ENCODE data around the gene GATB. TPM values are rescaled to one million over a fixed set of nuclear protein-coding genes. Genes with fewer than 3 reads are reported as not detected.

GATB gene
- total and polyA plus RNA-seq, 10 of the 15 experiments (the other 5 are each of a cell fraction or from before 2014, with no cell fraction given) = 20.5 to 37.3 (median 30.5) TPM

DNA sequence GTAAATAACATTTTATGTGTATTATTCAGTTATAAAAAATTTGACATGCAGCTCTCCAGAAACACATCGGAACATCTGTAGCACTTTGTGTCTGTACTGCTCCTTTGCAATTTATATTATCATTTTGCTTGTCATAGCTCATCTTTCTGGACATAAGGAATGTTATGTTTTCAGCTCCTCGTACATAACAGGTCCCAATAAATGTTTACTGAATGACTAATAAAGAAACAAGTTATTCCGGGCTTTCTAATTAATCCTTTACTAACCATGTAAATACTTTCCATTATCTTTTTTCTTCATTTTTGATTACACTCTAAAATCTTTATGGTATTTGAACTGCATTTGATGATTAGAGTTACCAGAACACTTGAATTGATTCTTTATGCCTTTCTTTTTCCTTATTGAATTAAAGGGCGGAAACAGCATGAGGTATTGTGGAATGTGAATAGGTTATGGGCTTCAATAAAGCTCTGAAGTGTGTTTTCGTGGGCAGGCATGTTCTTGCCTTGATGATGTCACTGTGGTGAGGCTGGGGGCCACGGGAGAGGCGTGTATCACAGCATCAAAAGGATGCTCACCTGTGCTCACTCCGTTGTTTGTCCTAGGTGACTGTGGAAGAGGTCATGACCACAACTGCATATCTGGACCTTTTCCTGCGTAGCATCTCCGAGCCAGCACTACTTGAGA lies 131.6 kb downstream of the GATB start:
- no peaks in the 10 kb centered on the region; a peak in 3 of 4 replicates for H3K27me3 ChIP-seq (replicated peaks in 1 of 2; ENCODE audit: control insufficient read depth in 2 of 2, insufficient read depth in 2 of 2, low read length in 1 of 2)
- no TSS peak for BruUV-seq (replicated peaks)
- H4K20me1 ChIP-seq (ENCODE audit: control insufficient read depth, insufficient read depth) = no peaks in the 10 kb centered on the region
- H3K36me3 ChIP-seq (ENCODE audit: control insufficient read depth in 2 of 2, insufficient read depth in 2 of 2, low read length in 1 of 2) = no peaks in the 10 kb centered on the region
- ChIA-PET CTCF (interaction anchor here (0.9 kb wide), 1 partner anchor 123 kb away, joined by 3 read pairs; no protein-coding TSS in a partner anchor), RAD21 (ENCODE audit: unreplicated experiment) (no interaction called here), POLR2A (no interaction called here), SMC1A (ENCODE audit: uncharacterized antibody, unreplicated experiment) (interaction anchor here (1.7 kb wide), 1 partner anchor 11 kb away, joined by 8 read pairs; no protein-coding TSS in a partner anchor)
- whole genome bisulfite sequencing (ENCODE audit: insufficient coverage, insufficient replicate concordance, low lambda C conversion rate, missing lambda C conversion rate) = 22% methylated on average over 10 of the region's 10 CpGs
- no peak overlapping the region for H3K27ac ChIP-seq (ENCODE audit: control insufficient read depth, insufficient read depth)
- H2AFZ ChIP-seq (ENCODE audit: control insufficient read depth, low read depth, low read length) = no peak overlapping the region
- ATAC-seq = no peak
- no peak for DNase-seq (ENCODE audit: low read depth, low spot score)
- no peaks in the 10 kb centered on the region for H3K4me1 ChIP-seq (ENCODE audit: control insufficient read depth, insufficient read depth, low read length)
- in situ Hi-C loops (cut with MboI) = no loop called here
- no peak overlapping the region for H3K9ac ChIP-seq (ENCODE audit: control insufficient read depth, insufficient read depth, low read length)
- no peak overlapping the region for H3K4me2 ChIP-seq (ENCODE audit: control insufficient read depth, insufficient read depth)
- FAIRE-seq = no peak
- H3K9me3 ChIP-seq (replicated peaks; ENCODE audit: control insufficient read depth, insufficient read depth, low read length) = no peaks in the 10 kb centered on the region
- H3K4me3 ChIP-seq = no peak overlapping the region
- intact Hi-C loops (cut with micrococcal nuclease; ENCODE audit: unreplicated experiment) = no loop called here
- TF ChIP-seq ZNF207 (IDR thresholded peaks at IDR 0.05; ENCODE audit: borderline replicate concordance) (no peak), TCF12 (IDR thresholded peaks at IDR 0.05; ENCODE audit: low read depth, low read length) (no peak), FOXM1 (IDR thresholded peaks at IDR 0.05; ENCODE audit: low read depth, low read length) (no peak), HDAC2 (IDR thresholded peaks at IDR 0.05) (no peak), EED (IDR thresholded peaks at IDR 0.05; ENCODE audit: low read depth) (no peak), ZNF384 (IDR thresholded peaks at IDR 0.05; ENCODE audit: borderline replicate concordance, low read depth, low read length) (no peak), NFYB (IDR thresholded peaks at IDR 0.05; ENCODE audit: insufficient read depth, low read depth, low read length) (no peak), FOS (IDR thresholded peaks at IDR 0.05; ENCODE audit: borderline replicate concordance, extremely low read depth, insufficient read length) (no peak), SRF (IDR thresholded peaks at IDR 0.05; ENCODE audit: low read depth in 2 of 2, low read length in 2 of 2) (no peak), TAF1 (IDR thresholded peaks at IDR 0.05; ENCODE audit: borderline replicate concordance, low read depth, low read length) (no peak), EZH2 (IDR thresholded peaks at IDR 0.05; ENCODE audit: borderline replicate concordance, control insufficient read depth, low read depth, low read length) (no peak), HDGF (IDR thresholded peaks at IDR 0.05) (no peak), BACH1 (IDR thresholded peaks at IDR 0.05; ENCODE audit: borderline replicate concordance) (no peak), ZBTB33 (IDR thresholded peaks at IDR 0.05) (no peak), BMI1 (IDR thresholded peaks at IDR 0.05; ENCODE audit: borderline replicate concordance) (no peak), SKIL (IDR thresholded peaks at IDR 0.05; ENCODE audit: low read depth, poor library complexity, severe bottlenecking) (no peak)
- TF ChIP-seq, protein P1, sequence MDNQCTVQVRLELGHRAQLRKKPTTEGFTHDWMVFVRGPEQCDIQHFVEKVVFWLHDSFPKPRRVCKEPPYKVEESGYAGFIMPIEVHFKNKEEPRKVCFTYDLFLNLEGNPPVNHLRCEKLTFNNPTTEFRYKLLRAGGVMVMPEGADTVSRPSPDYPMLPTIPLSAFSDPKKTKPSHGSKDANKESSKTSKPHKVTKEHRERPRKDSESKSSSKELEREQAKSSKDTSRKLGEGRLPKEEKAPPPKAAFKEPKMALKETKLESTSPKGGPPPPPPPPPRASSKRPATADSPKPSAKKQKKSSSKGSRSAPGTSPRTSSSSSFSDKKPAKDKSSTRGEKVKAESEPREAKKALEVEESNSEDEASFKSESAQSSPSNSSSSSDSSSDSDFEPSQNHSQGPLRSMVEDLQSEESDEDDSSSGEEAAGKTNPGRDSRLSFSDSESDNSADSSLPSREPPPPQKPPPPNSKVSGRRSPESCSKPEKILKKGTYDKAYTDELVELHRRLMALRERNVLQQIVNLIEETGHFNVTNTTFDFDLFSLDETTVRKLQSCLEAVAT (IDR thresholded peaks at IDR 0.05) = no peak
- TF ChIP-seq, protein P2, sequence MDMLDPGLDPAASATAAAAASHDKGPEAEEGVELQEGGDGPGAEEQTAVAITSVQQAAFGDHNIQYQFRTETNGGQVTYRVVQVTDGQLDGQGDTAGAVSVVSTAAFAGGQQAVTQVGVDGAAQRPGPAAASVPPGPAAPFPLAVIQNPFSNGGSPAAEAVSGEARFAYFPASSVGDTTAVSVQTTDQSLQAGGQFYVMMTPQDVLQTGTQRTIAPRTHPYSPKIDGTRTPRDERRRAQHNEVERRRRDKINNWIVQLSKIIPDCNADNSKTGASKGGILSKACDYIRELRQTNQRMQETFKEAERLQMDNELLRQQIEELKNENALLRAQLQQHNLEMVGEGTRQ (IDR thresholded peaks at IDR 0.05; ENCODE audit: borderline replicate concordance, low read depth, low read length) = no peak
- no peaks in the 10 kb centered on the region for H3K79me2 ChIP-seq (ENCODE audit: control insufficient read depth, insufficient read depth, low read length)

All from GM12878 (cell line).